Measurements from ENCODE around the gene ZACN.

GRCh38 chr17:76076765-76077583 is 2.0 kb upstream of the ZACN start:
- no peak for TF ChIP-seq POLR2AphosphoS5 (IDR thresholded peaks at IDR 0.05)
- no peak for TF ChIP-seq CTCF (IDR thresholded peaks at IDR 0.05)
- TF ChIP-seq POLR2A (IDR thresholded peaks at IDR 0.05), result no peak

Data from prostate gland (tissue), 2 donors.